CD4-positive, alpha-beta T cell treated with Interleukin-15 for 4 hours (primary cell): ENCODE data around the gene USP30.

Source experiments
- DNase-seq: peaks from one replicate; pipeline ENCODE4 v3.0.0-alpha.2; 2020; ENCODE audit warnings: low spot score

The USP30 gene

GRCh38 chr12:109098183-109098604, 45.8 kb downstream of the USP30 start:
- peak; percentile 7 for DNase-seq

DNA sequence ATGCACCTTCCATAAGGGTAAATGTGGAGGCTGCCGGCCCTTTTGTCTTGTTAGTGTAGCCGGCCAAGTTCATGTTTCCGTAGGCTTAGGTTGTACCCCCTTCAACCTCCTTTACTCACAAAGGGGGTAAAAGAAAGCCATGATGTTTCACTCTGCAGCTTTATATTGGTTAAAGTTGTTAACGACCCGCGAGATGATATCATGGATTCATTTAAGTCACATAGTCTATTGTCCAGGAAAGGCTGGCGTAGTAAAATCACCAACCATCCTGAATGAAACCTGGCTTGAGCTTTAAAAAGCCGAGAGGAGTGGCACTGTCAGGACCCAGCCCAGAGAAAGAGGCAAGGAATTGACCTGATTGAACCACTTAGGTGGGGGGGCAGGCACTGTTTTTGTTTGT, 46.3 kb downstream of the USP30 start:
- no peak for DNase-seq

DNA sequence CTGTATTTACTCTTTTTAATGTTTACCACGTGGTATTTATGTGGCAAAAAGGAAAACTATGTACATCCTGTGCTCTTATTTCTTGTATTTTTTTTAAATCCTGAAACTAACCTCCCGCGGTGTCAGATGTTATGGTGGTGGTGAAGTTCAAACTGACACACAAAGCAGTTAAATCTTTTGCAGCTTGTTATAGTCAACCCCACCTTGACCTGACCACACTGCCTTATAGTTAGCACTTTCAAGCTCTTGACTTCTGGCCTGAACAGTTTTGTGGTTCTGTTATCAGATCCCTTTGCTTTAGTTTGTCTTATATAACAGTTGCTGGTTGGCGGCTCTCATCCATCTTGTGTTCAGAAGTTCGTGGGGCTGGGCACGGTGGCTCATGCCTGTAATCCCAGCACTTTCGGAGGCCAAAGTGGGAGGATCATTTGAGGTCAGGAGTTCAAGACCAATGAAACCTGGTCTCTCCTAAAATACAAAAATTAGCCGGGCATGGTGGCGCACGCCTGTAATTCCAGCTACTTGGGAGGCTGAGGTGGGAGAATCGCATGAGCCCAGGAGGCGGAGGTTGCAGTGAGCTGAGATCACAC, 47.1 kb downstream of the USP30 start:
- peak; percentile 12 for DNase-seq

DNA sequence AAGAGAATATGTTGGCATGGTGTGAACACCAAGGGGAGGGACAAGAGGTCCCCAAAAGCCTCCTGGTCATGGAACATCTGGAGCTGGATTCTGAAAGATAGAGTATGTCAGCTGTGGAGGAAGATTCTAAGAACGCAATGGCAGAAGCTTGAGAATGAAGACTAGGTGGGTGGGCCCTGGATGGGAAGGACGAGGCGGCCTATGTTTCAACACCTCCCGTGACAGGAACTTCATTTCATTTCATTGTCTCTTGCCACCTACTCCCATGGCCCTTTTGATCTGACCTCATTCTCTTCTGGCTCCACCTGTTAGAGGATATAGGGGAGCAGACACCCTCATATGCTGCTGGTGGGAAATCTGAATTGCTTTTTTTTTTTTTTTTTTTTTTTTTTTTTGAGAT, 48.4 kb downstream of the USP30 start:
- no peak for DNase-seq

- DNase-seq: no peak
Measured at GRCh38 chr12:109102491-109102890, 50.1 kb downstream of the USP30 start.

- DNase-seq: no peak
Measured at GRCh38 chr12:109105176-109105575, 52.8 kb downstream of the USP30 start.

GRCh38 chr12:109109746-109110350, 57.5 kb downstream of the USP30 start:
- no peak for DNase-seq

- DNase-seq: peak; percentile 37
Measured at GRCh38 chr12:109110988-109111495, 58.7 kb downstream of the USP30 start.

DNA sequence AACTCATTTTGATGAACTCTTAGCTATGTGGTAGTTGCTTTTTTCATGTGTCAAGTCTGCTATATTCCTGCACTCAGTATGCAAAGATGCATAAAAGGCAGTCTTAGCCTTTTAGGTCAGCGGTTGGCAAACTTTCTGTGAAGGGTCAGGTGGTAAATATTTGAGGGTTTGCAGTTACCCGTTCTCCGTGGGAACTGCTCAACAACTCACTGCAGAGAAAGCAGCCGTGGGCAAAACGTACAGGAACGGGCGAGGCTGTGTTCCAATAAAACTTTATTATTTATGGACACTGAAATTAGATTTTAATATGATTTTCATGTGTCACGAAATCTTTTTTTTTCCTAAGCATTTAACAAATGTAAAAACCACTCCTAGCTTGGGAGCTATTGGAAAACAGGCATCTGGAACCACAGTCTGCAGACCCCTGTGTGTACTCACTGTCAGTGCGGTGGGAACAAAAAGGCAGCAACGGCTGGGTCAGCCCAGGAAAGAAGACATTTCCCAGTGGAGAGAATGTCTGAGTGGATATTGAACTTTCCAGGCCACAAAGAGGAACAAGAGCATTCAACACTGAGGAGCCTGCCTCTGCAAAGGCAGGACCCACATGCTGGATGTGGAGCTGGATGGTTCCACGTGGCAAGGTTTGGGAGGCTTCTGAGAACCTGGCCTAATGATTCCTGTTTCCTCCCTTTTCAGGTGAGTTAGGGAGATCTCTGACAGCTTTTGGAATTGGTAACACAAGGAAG, 60.5 kb downstream of the USP30 start:
- no peak for DNase-seq

GRCh38 chr12:109113661-109114321, 61.4 kb downstream of the USP30 start:
- DNase-seq: no peak

DNA sequence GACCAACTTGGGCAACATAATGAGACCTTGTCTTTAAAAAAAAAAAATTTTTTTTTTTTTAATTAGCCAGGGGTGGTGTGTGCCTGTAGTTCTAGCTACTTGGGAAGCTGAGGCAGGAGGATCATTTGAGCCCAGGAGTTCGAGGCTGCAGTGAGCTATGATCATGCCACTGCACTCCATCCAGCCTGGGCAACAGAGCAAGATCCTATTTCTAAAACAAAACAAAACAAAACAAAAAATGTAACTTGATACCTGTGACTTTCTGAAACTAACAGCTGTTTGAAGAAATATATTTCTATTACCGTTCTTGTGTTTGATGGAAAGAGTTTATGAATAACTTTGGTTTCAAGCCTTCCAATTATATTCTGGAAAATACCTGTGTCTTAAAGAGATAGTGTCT, 62.3 kb downstream of the USP30 start:
- DNase-seq: no peak

- no peak for DNase-seq
Measured at GRCh38 chr12:109115404-109115757, 63.0 kb downstream of the USP30 start.

- DNase-seq: no peak
Measured at GRCh38 chr12:109115758-109116610, 63.6 kb downstream of the USP30 start, which contains the start of gene ACACB. TSS of gene ACACB (plus strand) at chr12:109116587. CDS start at chr12:109139406, 22,819 bp downstream.

GRCh38 chr12:109116611-109116949, 64.2 kb downstream of the USP30 start:
- no peak for DNase-seq

DNA sequence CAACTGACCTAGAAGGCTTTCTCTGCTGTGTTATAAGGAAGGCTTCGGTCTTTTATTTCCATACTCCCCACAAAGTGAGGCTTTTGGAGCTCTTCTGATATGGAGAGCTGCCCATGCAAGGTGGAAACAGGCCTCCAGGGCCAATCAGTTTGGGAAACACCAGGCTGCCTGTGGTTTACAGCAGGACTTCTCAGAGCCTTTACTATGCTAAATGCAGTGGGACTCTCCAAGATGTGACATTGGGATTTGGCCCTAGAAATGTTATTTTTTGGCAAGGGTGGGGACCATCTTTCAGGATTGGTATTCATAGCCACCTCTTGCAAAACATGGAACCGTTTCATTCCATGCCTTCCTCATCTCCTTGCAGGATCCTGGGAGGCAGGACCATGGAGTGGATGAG, 67.7 kb downstream of the USP30 start:
- no peak for DNase-seq

GRCh38 chr12:109120557-109120956, 68.2 kb downstream of the USP30 start:
- DNase-seq: no peak

DNA sequence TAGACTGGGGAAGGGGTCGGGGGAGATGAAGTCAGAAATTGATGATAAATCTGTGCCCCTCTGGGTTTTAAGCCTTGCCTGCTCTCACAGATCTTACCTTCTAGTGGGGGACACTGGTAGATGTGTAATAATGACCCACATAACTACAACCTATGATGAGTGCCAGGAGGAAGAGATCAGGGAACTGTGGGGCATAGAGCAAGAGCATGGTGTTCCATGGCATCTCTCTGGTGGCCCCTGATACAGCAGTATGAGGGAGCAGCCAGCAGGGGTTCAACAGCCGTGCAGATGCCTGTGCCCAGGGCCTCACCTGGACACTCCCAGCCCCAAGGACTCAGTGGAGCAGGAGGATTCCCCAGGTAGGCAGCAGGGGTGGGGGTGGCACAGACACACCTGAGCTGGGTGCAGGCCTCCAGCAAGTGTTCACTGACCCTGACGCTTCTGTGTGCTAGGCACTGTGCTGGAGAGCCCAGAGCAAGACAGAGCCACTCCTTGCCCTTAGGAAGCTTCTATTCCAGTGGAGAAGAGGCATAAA, 69.0 kb downstream of the USP30 start:
- no peak for DNase-seq

- no peak for DNase-seq
Measured at GRCh38 chr12:109124878-109125648, 72.7 kb downstream of the USP30 start.

- no peak for DNase-seq
Measured at GRCh38 chr12:109125791-109126190, 73.4 kb downstream of the USP30 start.

GRCh38 chr12:109126784-109127183, 74.4 kb downstream of the USP30 start:
- DNase-seq: no peak
